ENCODE data around the gene RFTN1.

- TF ChIP-seq ZSCAN32 (CRISPR knock-in tag; IDR thresholded peaks at IDR 0.05) (no peak), MEF2D (tag; conservative IDR thresholded peaks at IDR 0.05; ENCODE audit: low read depth) (no peak), MXD1 (CRISPR knock-in tag; IDR thresholded peaks at IDR 0.05; ENCODE audit: borderline replicate concordance, poor library complexity, severe bottlenecking) (no peak), POLR2A (conservative IDR thresholded peaks at IDR 0.05) (no peak), ZSCAN29 (IDR thresholded peaks at IDR 0.05) (no peak), RAD21 (CRISPR knock-in tag; conservative IDR thresholded peaks at IDR 0.05 in 1 of 2, IDR thresholded peaks at IDR 0.05 in 1 of 2) (no peak)
- TF ChIP-seq, protein P1, sequence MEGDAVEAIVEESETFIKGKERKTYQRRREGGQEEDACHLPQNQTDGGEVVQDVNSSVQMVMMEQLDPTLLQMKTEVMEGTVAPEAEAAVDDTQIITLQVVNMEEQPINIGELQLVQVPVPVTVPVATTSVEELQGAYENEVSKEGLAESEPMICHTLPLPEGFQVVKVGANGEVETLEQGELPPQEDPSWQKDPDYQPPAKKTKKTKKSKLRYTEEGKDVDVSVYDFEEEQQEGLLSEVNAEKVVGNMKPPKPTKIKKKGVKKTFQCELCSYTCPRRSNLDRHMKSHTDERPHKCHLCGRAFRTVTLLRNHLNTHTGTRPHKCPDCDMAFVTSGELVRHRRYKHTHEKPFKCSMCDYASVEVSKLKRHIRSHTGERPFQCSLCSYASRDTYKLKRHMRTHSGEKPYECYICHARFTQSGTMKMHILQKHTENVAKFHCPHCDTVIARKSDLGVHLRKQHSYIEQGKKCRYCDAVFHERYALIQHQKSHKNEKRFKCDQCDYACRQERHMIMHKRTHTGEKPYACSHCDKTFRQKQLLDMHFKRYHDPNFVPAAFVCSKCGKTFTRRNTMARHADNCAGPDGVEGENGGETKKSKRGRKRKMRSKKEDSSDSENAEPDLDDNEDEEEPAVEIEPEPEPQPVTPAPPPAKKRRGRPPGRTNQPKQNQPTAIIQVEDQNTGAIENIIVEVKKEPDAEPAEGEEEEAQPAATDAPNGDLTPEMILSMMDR (IDR thresholded peaks at IDR 0.05 in 2 of 3, conservative IDR thresholded peaks at IDR 0.05 in 1 of 3; ENCODE audit: insufficient read depth in 2 of 3, low read depth in 1 of 3, low read length in 3 of 3) = no peak
Measured at GRCh38 chr3:16335772-16336645, 177.5 kb downstream of the RFTN1 start.
